GM23338 (cell line): ENCODE measurements around the gene PCMT1.

ENCODE experiments used
- CREB1 ChIP-seq: fragments of 250-450 bp; sonication (Bioruptor Pico); IDR thresholded peaks from 2 replicates; pipeline ENCODE4 v1.5.0; 2020; ENCODE audit warnings: low read depth, mild to moderate bottlenecking, moderate library complexity
- EZH2 ChIP-seq: fragments of 200-600 bp; sonication (generic); IDR thresholded peaks from one replicate; pipeline ENCODE4 v1.8.0; 2017; ENCODE audit warnings: antibody characterized with exemption, mild to moderate bottlenecking, low read depth; ENCODE audit not compliant: unreplicated experiment
- EZH2phosphoT487 ChIP-seq: fragments of 200-600 bp; sonication (generic); IDR thresholded peaks from one replicate; pipeline ENCODE4 v1.8.1; 2018; ENCODE audit warnings: antibody characterized with exemption; ENCODE audit not compliant: unreplicated experiment
- JUNB ChIP-seq: IDR thresholded peaks from one replicate; pipeline ENCODE4 v1.6.1; 2016; ENCODE audit warnings: antibody characterized with exemption; ENCODE audit not compliant: unreplicated experiment
- POLR2AphosphoS5 ChIP-seq: IDR thresholded peaks from 2 replicates; pipeline ENCODE4 v1.6.1; 2016; ENCODE audit warnings: antibody characterized with exemption, low read depth
- REST ChIP-seq: IDR thresholded peaks from one replicate; pipeline ENCODE4 v1.6.1; 2018; ENCODE audit warnings: antibody characterized with exemption; ENCODE audit not compliant: unreplicated experiment
- TF ChIP-seq, protein P1 (sequence below), 2 experiments: fragments of 200-600 bp in 1 of 2; sonication (generic) in 1 of 2; conservative IDR thresholded peaks; 2 replicates each; pipeline versions ENCODE4 v1.5.1 to v1.6.1; 2016 to 2017; ENCODE audit warnings: antibody characterized with exemption in 2 of 2, low read depth in 2 of 2, mild to moderate bottlenecking in 2 of 2, moderate library complexity in 1 of 2

GRCh38 chr6:149756261-149756636 lies 6.7 kb downstream of the PCMT1 start:
- TF ChIP-seq, protein P1, sequence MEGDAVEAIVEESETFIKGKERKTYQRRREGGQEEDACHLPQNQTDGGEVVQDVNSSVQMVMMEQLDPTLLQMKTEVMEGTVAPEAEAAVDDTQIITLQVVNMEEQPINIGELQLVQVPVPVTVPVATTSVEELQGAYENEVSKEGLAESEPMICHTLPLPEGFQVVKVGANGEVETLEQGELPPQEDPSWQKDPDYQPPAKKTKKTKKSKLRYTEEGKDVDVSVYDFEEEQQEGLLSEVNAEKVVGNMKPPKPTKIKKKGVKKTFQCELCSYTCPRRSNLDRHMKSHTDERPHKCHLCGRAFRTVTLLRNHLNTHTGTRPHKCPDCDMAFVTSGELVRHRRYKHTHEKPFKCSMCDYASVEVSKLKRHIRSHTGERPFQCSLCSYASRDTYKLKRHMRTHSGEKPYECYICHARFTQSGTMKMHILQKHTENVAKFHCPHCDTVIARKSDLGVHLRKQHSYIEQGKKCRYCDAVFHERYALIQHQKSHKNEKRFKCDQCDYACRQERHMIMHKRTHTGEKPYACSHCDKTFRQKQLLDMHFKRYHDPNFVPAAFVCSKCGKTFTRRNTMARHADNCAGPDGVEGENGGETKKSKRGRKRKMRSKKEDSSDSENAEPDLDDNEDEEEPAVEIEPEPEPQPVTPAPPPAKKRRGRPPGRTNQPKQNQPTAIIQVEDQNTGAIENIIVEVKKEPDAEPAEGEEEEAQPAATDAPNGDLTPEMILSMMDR (conservative IDR thresholded peaks at IDR 0.05; ENCODE audit: low read depth in 2 of 2) = no peak
- TF ChIP-seq REST = no peak
- TF ChIP-seq EZH2 = no peak
- no peak for TF ChIP-seq JUNB
- no peak for TF ChIP-seq POLR2AphosphoS5
- no peak for TF ChIP-seq EZH2phosphoT487
- no peak for TF ChIP-seq CREB1 (CRISPR knock-in tag)
